H1 (cell line): ENCODE measurements around the gene SH2B3. TPM values are rescaled to one million over a fixed set of nuclear protein-coding genes. Genes with fewer than 3 reads are reported as not detected.

ENCODE experiments used
- CTCF ChIA-PET: fragments of 300-600 bp; sonication (Branson Sonifier 250); formaldehyde crosslinking; loops from one replicate; lab custom pipeline; 2021; ENCODE audit not compliant: partially characterized antibody; lab: Charles Lee
- POLR2A ChIA-PET: fragments of 300-600 bp; sonication (Branson Sonifier 250); formaldehyde crosslinking; loops from one replicate; lab custom pipeline; 2021; ENCODE audit warnings: inconsistent platforms; ENCODE audit not compliant: partially characterized antibody; lab: Charles Lee
- DNase-seq, 2 experiments: peaks; one replicate each; pipeline versions ENCODE4 v3.0.0 to v3.0.0-alpha.2; 2010 to 2022; ENCODE audit warnings: low spot score in 2 of 2, low read depth in 1 of 2, mixed read lengths in 1 of 2
- FAIRE-seq: peaks from 2 replicates; lab custom pipeline; 2011; peaks lifted over from hg19 to GRCh38; lab: Jason Lieb, UNC
- H2AFZ ChIP-seq: 2 replicates; pipeline ENCODE4 v1.8.1; 2012; ENCODE audit warnings: low read length, inconsistent platforms
- H2AK5ac ChIP-seq: 2 replicates; pipeline ENCODE4 v1.6.1; 2013; ENCODE audit warnings: low read depth, low read length
- H2BK120ac ChIP-seq: replicated peaks from 2 replicates; pipeline ENCODE3; 2013; ENCODE audit warnings: low read depth, low read length, inconsistent platforms
- H2BK12ac ChIP-seq: 2 replicates; pipeline ENCODE4 v1.6.1; 2013; ENCODE audit warnings: low read depth, low read length
- H2BK15ac ChIP-seq: 2 replicates; pipeline ENCODE4 v1.6.1; 2013; ENCODE audit warnings: low read length
- H2BK20ac ChIP-seq: 2 replicates; pipeline ENCODE4 v1.6.1; 2013; ENCODE audit warnings: low read length
- H2BK5ac ChIP-seq: 2 replicates; pipeline ENCODE4 v1.6.1; 2013; ENCODE audit warnings: low read depth, low read length
- H3K14ac ChIP-seq: 2 replicates; pipeline ENCODE4 v1.6.1; 2013; ENCODE audit warnings: inconsistent platforms; ENCODE audit not compliant: insufficient read length
- H3K18ac ChIP-seq: 2 replicates; pipeline ENCODE4 v1.6.1; 2013; ENCODE audit warnings: low read length; ENCODE audit errors: extremely low read depth
- H3K23ac ChIP-seq: 2 replicates; pipeline ENCODE4 v1.6.1; 2013; ENCODE audit warnings: inconsistent platforms; ENCODE audit not compliant: insufficient read length
- H3K23me2 ChIP-seq: 2 replicates; pipeline ENCODE4 v1.6.1; 2013; ENCODE audit warnings: low read depth, low read length
- H3K27ac ChIP-seq: 2 replicates; pipeline ENCODE4 v1.6.1; 2011; ENCODE audit warnings: low read depth, low read length, inconsistent platforms
- H3K27me3 ChIP-seq, 4 experiments: replicated peaks in 1 of 4; 1 replicate in 1 of 4; 2 replicates in 3 of 4; pipeline versions ENCODE4 v1.6.1 to v1.8.1; 2011 to 2013; ENCODE audit warnings: low read length in 3 of 4, mild to moderate bottlenecking in 3 of 4, inconsistent platforms in 2 of 4, mixed read lengths in 2 of 4, moderate library complexity in 1 of 4; ENCODE audit not compliant: control insufficient read depth in 3 of 4, insufficient read depth in 3 of 4; ENCODE audit errors: extremely low read depth in 1 of 4
- H3K36me3 ChIP-seq, 4 experiments: 2 replicates each; pipeline versions ENCODE4 v1.6.1 to v1.8.1; 2011 to 2013; ENCODE audit warnings: mild to moderate bottlenecking in 4 of 4, low read length in 3 of 4, moderate library complexity in 2 of 4, control low read depth in 1 of 4, inconsistent platforms in 1 of 4; ENCODE audit not compliant: insufficient read depth in 4 of 4, control insufficient read depth in 2 of 4
- H3K4ac ChIP-seq: replicated peaks from 2 replicates; pipeline ENCODE3; 2013; ENCODE audit warnings: low read length, low read depth, mixed read lengths, inconsistent platforms; ENCODE audit not compliant: insufficient read length
- H3K4me1 ChIP-seq, 4 experiments: replicated peaks in 1 of 4; 1 replicate in 1 of 4; 2 replicates in 3 of 4; pipeline versions ENCODE4 v1.6.1 to v1.8.1; 2011 to 2013; ENCODE audit warnings: low read length in 3 of 4, inconsistent platforms in 2 of 4, mixed read lengths in 1 of 4; ENCODE audit not compliant: insufficient read depth in 4 of 4, control insufficient read depth in 3 of 4
- H3K4me2 ChIP-seq, 2 experiments: 2 replicates each; pipeline versions ENCODE4 v1.6.1 to v1.8.1; 2011 to 2013; ENCODE audit warnings: low read depth in 2 of 2, low read length in 2 of 2, control low read depth in 1 of 2, inconsistent platforms in 1 of 2, mild to moderate bottlenecking in 1 of 2; ENCODE audit not compliant: insufficient read depth in 1 of 2
- H3K4me3 ChIP-seq, 4 experiments: fragments of 200-600, 300-600 bp in 1 of 4; sonication (generic), shearing (Covaris generic), sonication (Bioruptor Twin) in 1 of 4; 2 replicates each; pipeline versions ENCODE4 v1.5.1 to v1.8.1; 2011 to 2016; ENCODE audit warnings: low read length in 4 of 4, low read depth in 3 of 4, control low read depth in 2 of 4, inconsistent platforms in 2 of 4, mild to moderate bottlenecking in 2 of 4, mixed read lengths in 1 of 4, moderate library complexity in 1 of 4; ENCODE audit not compliant: insufficient read depth in 2 of 4; ENCODE audit errors: extremely low read depth in 1 of 4
- H3K56ac ChIP-seq: replicated peaks from 2 replicates; pipeline ENCODE3; 2013; ENCODE audit warnings: low read depth, mild to moderate bottlenecking, mixed read lengths, low read length, inconsistent platforms; ENCODE audit not compliant: insufficient read length
- H3K79me1 ChIP-seq: 2 replicates; pipeline ENCODE4 v1.6.1; 2013; ENCODE audit warnings: low read depth, low read length, control low read depth
- H3K79me2 ChIP-seq, 2 experiments: 2 replicates each; pipeline versions ENCODE4 v1.6.1 to v1.8.1; 2012 to 2013; ENCODE audit warnings: low read length in 2 of 2, mild to moderate bottlenecking in 2 of 2, inconsistent platforms in 1 of 2; ENCODE audit not compliant: insufficient read depth in 2 of 2, control insufficient read depth in 1 of 2
- H3K9ac ChIP-seq, 4 experiments: replicated peaks in 1 of 4; 1 replicate in 1 of 4; 2 replicates in 3 of 4; pipeline versions ENCODE4 v1.6.1 to v1.8.1; 2011 to 2013; ENCODE audit warnings: low read depth in 3 of 4, low read length in 3 of 4, control low read depth in 2 of 4, mild to moderate bottlenecking in 2 of 4, moderate library complexity in 2 of 4, inconsistent platforms in 1 of 4; ENCODE audit errors: extremely low read depth in 1 of 4
- H3K9me3 ChIP-seq, 2 experiments: 2 replicates each; pipeline versions ENCODE4 v1.6.1 to v1.8.1; 2012 to 2013; ENCODE audit warnings: mild to moderate bottlenecking in 2 of 2, moderate library complexity in 2 of 2, control low read depth in 1 of 2, inconsistent platforms in 1 of 2, low read depth in 1 of 2, low read length in 1 of 2, mixed read lengths in 1 of 2; ENCODE audit not compliant: insufficient read depth in 2 of 2
- H4K20me1 ChIP-seq, 2 experiments: replicated peaks in 1 of 2; 2 replicates each; pipeline versions ENCODE3 to v1.8.1; 2011 to 2013; ENCODE audit warnings: inconsistent platforms in 2 of 2, low read length in 2 of 2, mild to moderate bottlenecking in 1 of 2; ENCODE audit not compliant: insufficient read depth in 2 of 2, control insufficient read depth in 1 of 2
- H4K5ac ChIP-seq: 2 replicates; pipeline ENCODE4 v1.6.1; 2013; ENCODE audit warnings: low read length, low read depth, mixed read lengths, inconsistent platforms; ENCODE audit not compliant: insufficient read length
- H4K8ac ChIP-seq: 2 replicates; pipeline ENCODE4 v1.8.0; 2013; ENCODE audit warnings: mild to moderate bottlenecking, moderate library complexity, low read length, inconsistent platforms; ENCODE audit not compliant: insufficient read depth; ENCODE audit errors: extremely low read depth
- H4K91ac ChIP-seq: replicated peaks from 2 replicates; pipeline ENCODE3; 2013; ENCODE audit warnings: low read length, mixed read lengths, inconsistent platforms; ENCODE audit not compliant: insufficient read length
- CREB1 ChIP-seq: IDR thresholded peaks from 2 replicates; pipeline ENCODE4 v1.6.1; 2012; ENCODE audit warnings: inconsistent platforms
- KDM4A ChIP-seq: IDR thresholded peaks from one replicate; pipeline ENCODE4 v1.7.1; 2012; ENCODE audit warnings: low read depth, mild to moderate bottlenecking, moderate library complexity, low read length, inconsistent platforms; ENCODE audit not compliant: severe bottlenecking
- KDM5A ChIP-seq: fragments of 200-600 bp; IDR thresholded peaks from 2 replicates; pipeline ENCODE4 v1.7.1; 2012; ENCODE audit warnings: mild to moderate bottlenecking, low read length, inconsistent platforms, mixed read lengths
- NANOG ChIP-seq: IDR thresholded peaks from 2 replicates; pipeline ENCODE4 v1.6.1; 2011; ENCODE audit warnings: low read length, low read depth, mild to moderate bottlenecking, inconsistent platforms; ENCODE audit not compliant: insufficient read depth, poor library complexity, severe bottlenecking
- RFX5 ChIP-seq: IDR thresholded peaks from 2 replicates; pipeline ENCODE4 v1.6.1; 2011; ENCODE audit warnings: low read depth, low read length, improper control_type of control experiment, borderline replicate concordance
- SRF ChIP-seq: IDR thresholded peaks from 2 replicates; pipeline ENCODE4 v1.6.1; 2011; ENCODE audit warnings: mild to moderate bottlenecking, low read depth, low read length, moderate library complexity
- SUZ12 ChIP-seq: fragments of 200-600 bp; sonication (generic); IDR thresholded peaks from 2 replicates; pipeline ENCODE4 v1.6.1; 2012; ENCODE audit warnings: mild to moderate bottlenecking, inconsistent platforms, low read length, moderate library complexity, mixed read lengths
- TAF1 ChIP-seq: IDR thresholded peaks from 2 replicates; pipeline ENCODE4 v1.6.1; 2011; ENCODE audit warnings: mild to moderate bottlenecking, low read depth, low read length
- ZNF274 ChIP-seq: IDR thresholded peaks from 2 replicates; pipeline ENCODE4 v1.7.0; 2012; ENCODE audit warnings: low read length, borderline replicate concordance; ENCODE audit errors: extremely low read depth
- WGBS, 2 experiments: shearing (Covaris generic) in 1 of 2; methylation state at CpG; one replicate each; pipeline versions ENCODE4 v1.1.6 to v1.1.7; 2013 to 2015; ENCODE audit warnings: low lambda C conversion rate in 2 of 2, mixed read lengths in 2 of 2, inconsistent platforms in 1 of 2, low coverage in 1 of 2, missing lambda C conversion rate in 1 of 2; ENCODE audit not compliant: insufficient replicate concordance in 2 of 2, insufficient coverage in 1 of 2, insufficient read length in 1 of 2; ENCODE audit errors: extremely low coverage in 1 of 2, missing lambda C conversion rate in 1 of 2; 5-methylcytosine and 5-hydroxymethylcytosine counted together
- polyA plus RNA-seq, 7 experiments: library from polyadenylated mRNA; depleted of rRNA in 3 of 7; stranded (reverse) in 5 of 7; unstranded in 2 of 7; fragments of >200 nt in 5 of 7; fragments of 200-250 nt in 2 of 7; gene quantifications; 1 replicate in 5 of 7; 2 replicates in 1 of 7; 4 replicates in 1 of 7; pipeline versions ENCODE4 v1.2.1 to v1.2.3, GENCODE V29; 2011 to 2013; ENCODE audit warnings: missing spikeins in 2 of 7, mixed read lengths in 2 of 7
- total RNA-seq: library from RNA; stranded (reverse); fragmentation: NEBNext Ultra II Directional; extraction: Animal tissue kit (Norgen Biotek cat#: 25700); gene quantifications from 2 replicates; pipeline ENCODE4 v1.2.1, GENCODE V29; 2021
- TF ChIP-seq, protein P1 (sequence below): IDR thresholded peaks from 2 replicates; pipeline ENCODE4 v1.6.1; 2012; ENCODE audit warnings: inconsistent platforms

SH2B3 gene
- total and polyA plus RNA-seq, 2 of the 8 experiments (the other 6 are each of a cell fraction or from before 2014, with no cell fraction given): 20.8 to 34.1 TPM

DNA sequence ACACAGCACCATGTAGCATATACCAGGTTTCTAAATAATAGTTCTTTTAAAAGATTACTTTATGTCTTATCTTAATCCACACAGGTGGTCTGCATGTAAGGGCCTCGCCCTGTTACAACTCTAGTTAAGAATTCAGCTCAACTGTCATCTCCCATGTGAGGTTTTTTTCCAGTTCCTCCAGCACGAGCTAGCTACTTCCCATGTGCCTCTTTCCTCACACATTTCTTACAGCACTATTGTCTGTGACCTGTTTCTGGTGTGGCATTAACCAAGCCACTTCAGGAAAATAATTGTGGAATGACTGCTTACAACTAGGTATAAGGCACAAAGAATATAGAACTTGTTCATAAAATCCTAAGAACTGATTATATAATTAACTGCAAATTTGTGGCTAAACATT, 65.5 kb downstream of the SH2B3 start:
- Histone ChIP-seq H3K4me2 (no peak overlapping the region), H4K5ac (no peak overlapping the region), H2BK15ac (no peak overlapping the region), H3K23ac (no peak overlapping the region), H4K8ac (no peak overlapping the region), H3K4ac (no peak overlapping the region), H2AK5ac (no peak overlapping the region), H2BK120ac (no peak overlapping the region), H3K9ac (no peak overlapping the region), H3K79me1 (no peaks in the 10 kb centered on the region), H3K14ac (no peak overlapping the region), H3K23me2 (no peaks in the 10 kb centered on the region), H3K27me3 (no peaks in the 10 kb centered on the region), H3K9me3 (no peaks in the 10 kb centered on the region), H3K27ac (no peak overlapping the region), H3K4me3 (no peak overlapping the region), H2BK5ac (no peak overlapping the region), H4K20me1 (no peaks in the 10 kb centered on the region), H4K91ac (no peak overlapping the region), H3K36me3 (peaks cover 9 to 43% (median 14%) of the 10 kb centered on the region in 4 experiments; a peak in 6 of 8 replicates), H2AFZ (no peak overlapping the region), H2BK12ac (no peak overlapping the region), H2BK20ac (no peak overlapping the region), H3K18ac (no peak overlapping the region), H3K4me1 (no peaks in the 10 kb centered on the region), H3K79me2 (no peaks in the 10 kb centered on the region), H3K56ac (no peak overlapping the region)
- FAIRE-seq (no peak), DNase-seq (no peak)
- ChIA-PET CTCF (interaction anchor here (0.8 to 3.3 kb wide), 5 partner anchors 10 to 74 kb away, joined by 3 to 17 read pairs (median 5); no protein-coding TSS in a partner anchor), POLR2A (no interaction called here)
- TF ChIP-seq KDM5A (no peak), TAF1 (no peak), SUZ12 (no peak), NANOG (no peak), RFX5 (no peak), SRF (no peak), CREB1 (no peak), ZNF274 (no peak), KDM4A (no peak)
- TF ChIP-seq, protein P1, sequence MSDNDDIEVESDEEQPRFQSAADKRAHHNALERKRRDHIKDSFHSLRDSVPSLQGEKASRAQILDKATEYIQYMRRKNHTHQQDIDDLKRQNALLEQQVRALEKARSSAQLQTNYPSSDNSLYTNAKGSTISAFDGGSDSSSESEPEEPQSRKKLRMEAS: no peak
- 83% methylated on average over 2 of the region's 2 CpGs; no CpG with 5 or more reads in 1 of the 2 experiments for WGBS, 2 experiments
